NCI-H2196 treated with DMSO at 0.1 percent for 48 hours (cell line): Measurements from ENCODE around the gene KIAA2012.

Experiments
- DNase-seq: peaks from one replicate; lab custom pipeline; 2025; ENCODE audit not compliant: unreplicated experiment; lab: John Stamatoyannopoulos, UW

KIAA2012 gene

DNA sequence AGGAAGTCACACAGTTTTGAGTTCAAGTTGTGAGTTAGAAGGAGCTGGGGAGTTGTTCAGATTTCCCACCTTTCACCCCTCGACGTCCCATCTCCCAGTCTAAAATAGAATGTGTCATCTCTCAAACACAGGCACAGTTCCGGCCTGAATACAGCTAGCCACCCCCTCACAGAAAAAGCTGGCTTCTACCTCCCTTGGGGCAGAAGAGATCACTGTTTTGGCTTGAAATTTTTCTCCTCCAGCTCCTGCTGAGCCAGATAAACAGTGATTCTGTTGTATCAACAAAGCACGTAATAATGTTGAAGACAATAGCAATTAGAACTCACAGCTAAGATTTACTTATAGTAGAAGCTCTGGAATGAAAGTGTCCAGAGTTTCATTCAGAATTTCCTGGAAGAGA, 74.7 kb downstream of the KIAA2012 start:
- no peak for DNase-seq

DNA sequence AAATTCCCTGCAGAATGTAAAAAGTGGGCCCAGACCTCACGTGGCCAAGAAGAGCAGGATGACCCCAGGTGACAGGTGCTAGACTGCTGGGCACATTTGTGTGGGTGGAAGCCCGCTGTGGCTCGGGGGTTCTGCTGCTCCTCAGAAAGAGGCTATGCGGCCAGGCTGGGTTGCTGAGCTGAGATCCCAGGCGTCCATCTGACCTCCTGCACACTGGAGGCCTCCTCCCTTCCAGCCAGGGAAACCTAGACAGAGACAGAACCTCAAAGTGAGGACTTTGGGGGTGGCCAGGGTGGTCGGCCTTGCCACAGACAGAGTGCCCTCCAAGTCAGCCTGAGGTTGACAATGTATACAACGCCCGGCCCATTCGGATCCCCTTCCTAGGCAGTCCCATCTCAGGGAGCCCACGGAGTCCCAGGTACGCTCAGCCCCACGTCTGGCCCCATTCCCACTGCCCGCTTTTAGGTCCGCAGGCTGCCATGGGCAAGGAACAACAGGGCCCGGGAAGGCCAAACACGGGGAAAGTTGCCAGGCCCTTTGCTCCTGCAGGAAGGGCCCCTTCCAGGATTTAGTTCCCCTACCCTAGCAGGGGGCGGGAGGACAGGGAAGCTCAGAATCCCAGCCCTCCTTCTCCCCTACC, 75.6 kb downstream of the KIAA2012 start:
- no peak for DNase-seq

DNA sequence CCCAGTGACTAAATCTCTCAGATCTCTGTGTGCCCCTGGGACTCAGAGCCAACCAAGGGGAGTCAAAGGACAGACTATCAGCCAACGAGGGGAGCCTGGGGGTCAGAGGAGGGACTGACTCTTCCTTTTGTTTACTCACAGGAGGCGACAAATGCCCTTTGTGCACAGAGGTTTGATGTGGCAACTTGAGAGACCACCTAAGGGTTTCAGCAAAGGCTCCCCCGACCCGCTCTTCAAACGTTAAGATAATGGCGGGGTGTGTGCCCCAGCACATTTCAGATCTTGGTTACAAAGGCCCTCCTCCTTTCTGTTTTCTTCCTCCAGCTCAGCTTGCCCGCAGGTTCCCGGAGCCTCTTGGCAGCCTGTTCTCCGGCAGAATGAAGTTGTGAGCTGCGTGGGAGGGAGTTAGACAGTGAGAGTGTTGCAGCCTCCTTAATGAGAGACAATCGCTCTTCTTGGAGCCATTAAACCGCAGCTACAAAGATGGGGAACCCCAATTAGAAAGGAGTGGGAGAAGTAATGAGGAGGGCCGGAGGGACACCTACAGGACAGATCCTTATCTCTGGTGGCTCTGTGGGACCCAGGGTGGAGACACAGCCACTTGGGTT, 76.2 kb downstream of the KIAA2012 start:
- no peak for DNase-seq

DNA sequence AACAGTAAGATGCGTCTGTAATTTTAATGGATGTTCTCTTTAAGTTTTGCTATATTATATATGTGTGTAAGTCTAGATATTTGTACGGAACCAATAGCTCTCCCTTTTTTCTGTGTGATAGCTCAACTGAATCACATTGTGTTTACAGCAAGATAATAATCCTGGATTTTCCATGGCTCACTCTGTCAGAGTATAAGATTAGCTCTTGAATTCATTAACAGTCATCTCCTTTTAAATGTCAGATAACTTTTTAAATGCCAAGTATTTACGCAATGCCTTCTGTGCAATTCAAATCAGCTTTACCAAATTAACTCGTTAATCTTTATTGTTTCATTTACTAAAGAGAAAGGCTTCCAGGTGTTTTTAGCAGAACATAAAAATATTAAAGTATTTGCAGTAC, 76.9 kb downstream of the KIAA2012 start:
- DNase-seq, result no peak

DNA sequence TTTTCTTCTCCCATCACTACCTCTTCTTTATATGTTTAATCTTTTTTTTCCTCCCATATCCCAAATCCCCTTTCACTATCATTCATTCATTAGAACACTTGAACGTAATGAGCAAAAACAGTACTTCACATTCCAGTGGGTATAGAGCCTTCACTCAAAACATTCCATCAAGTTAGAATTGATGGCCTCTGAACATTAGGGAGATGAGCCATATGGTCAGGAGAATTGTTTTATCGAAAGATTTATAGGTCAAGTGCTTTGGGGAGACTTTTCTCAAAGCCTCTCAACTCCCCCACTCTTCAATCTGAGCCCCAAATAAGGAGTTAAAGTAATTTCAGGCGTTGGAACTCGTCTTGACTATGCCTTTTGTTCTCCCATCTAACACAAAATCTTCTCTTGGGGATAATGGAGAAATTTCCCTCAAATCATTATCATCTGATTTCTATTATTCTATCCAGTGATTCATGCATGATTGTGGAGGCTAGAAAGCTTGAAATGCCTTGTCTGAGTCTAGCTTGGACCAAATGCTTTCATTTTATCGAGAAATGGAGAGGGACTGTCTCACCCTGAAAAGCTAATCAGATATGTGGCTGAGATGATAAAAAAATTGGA, 79.2 kb downstream of the KIAA2012 start:
- DNase-seq, result no peak

DNA sequence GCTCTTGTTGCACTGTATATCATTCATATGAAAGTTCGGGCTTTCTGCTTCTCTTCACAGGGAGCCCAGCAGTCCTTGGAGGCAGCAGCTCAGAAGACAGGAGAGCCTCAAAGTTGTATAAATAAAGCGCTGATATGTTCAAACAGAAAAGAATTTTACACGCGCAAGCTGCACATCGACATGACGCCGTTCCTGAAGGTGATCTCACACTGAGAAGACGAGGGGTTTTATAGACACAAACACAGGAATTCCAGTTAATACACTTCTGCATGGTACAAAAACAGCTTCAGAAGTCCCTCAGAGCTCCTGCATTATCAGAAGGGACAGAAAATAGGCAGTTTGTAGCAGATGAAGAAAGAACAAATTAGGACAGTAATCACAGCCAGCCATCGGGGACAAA, 81.6 kb downstream of the KIAA2012 start:
- DNase-seq, result no peak

DNA sequence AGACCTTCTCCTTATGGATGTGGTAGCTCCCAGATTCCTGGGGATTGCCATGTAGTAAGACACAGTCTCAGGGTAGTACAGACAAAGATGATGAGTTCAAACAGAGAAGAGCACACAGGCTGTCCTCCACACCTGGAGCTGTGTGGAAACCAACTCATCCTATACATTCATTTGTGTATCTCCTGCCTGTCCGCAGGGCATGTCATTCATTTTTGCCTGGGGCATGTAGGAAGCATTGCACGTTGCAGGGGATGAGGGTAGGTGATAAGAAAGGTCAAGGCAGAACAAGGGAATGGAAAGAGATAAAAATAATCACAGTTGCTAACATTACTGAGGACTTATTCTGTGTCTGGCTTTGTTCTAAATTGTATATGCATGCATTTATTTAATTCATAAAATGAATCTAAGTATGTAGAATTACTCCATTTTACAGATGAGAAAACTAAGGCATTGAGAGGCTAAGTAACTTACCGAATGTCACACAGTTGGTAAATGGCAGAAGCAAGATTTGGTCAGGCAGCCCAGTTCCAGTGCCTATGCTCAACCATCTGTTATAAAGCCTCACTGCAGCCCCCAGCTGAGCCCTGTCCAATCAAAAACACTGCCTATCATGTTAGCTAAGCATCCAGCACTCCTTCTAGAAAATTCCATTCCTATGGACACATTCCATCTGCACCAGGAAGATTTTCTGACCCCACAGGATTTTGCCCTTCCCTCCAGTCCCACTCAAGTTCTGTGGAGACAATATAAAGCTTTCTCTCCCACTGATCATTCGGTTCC, 84.3 kb downstream of the KIAA2012 start:
- DNase-seq, result no peak

DNA sequence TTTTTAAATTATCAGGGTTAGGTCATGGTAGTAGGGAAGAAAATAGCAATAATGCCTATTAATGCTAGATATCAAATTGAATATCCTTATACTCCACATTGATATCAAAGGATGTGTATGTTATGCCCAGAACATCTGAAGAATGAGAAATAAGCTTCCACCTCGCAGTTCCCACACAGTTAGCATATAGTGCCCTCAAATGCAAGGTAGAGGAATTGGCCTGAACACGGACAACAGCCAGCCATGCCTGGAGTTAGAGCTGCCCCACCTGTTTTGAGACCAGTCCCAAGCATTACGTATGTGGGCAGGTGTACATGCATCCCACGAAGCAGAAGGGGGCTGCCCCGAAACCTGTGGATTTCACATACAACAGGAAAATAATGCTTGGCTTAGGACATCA, 85.7 kb downstream of the KIAA2012 start:
- no peak for DNase-seq

DNA sequence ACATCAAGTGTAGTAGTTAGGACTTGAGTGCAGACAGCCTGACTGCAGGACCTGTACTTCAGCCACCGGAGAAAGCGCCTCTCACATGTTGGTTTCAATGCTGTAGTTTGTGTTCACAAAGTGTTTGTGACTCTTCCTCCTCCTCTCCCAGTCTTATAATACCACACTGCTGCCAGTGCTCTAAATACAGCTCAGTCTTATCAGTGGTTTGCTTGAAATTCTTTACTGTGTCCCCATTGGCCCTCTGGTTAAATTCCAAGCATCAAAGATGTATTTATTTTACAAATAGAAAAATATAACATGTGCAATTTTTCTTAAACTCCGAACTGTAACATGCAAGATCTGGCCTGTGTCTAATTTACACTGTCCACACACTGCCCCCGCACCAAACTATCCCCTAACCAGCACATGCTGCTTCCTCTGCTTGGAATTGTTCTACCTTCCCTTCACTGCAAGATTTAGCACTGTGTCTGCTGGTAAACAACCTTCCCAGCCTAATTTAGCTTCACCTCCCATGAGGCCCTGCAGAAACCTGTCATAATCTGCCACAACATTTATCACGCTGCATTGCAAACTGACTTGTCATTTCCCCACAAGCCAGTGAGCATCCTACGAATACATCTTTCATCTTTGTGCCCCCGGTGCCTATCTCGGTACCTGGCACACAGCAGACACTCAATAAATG, 88.2 kb downstream of the KIAA2012 start:
- DNase-seq, result no peak

DNA sequence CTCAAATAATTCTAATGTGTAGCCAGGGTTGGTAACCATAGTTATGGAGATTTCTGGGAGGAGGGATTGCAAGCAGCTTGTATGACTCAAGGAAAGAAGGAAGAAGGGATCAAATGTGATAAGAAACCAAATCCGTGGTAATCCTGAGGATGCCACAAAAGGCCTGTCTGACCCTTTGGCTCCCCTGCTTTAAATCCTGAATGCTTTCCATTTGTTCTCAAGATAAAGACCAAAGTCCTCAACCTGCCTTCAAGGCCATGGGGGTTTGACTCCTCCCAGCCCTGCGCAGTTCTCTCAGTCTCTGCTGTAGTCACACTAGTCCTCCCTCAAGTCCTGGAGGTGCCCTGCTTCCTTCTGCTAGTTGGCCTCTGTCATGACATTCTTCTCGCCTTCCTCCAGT, 91.4 kb downstream of the KIAA2012 start:
- no peak for DNase-seq

DNA sequence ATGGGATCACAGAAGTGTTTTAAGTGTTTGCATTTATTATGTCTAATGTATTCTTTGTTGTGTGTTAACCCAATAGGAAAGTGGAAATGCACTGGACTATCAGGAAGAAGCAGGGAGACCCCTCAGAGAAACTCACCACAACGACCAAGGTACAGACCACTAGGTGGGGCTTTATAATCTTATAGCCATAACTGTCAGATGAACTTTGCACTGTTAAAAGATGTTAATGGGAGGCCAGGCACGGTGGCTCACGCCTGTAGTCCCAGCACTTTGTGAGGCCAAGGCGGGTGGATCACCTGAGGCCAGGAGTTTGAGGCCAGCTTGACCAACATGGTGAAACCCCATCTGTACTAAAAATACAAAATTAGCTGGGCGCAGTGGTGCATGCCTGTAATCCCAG, 92.2 kb downstream of the KIAA2012 start:
- no peak for DNase-seq

DNA sequence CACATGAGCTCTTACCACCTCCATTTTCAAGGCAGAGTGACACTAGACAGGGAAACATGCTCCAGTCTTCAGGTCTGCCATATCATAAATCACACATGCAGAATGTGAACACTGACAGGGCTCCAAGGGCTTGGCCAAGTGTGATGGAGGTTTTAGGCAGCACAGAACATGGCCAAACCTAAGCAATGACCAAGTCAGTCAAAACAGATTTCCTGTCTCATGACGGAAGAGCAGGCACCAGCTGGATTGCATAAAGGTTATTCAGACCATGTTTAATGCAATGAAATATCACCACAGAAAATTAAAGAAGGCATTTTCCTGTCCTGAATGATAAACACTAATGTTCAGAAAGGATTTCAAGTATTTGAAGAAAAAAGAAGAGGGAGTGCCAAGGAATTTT, 92.9 kb downstream of the KIAA2012 start:
- no peak for DNase-seq

DNA sequence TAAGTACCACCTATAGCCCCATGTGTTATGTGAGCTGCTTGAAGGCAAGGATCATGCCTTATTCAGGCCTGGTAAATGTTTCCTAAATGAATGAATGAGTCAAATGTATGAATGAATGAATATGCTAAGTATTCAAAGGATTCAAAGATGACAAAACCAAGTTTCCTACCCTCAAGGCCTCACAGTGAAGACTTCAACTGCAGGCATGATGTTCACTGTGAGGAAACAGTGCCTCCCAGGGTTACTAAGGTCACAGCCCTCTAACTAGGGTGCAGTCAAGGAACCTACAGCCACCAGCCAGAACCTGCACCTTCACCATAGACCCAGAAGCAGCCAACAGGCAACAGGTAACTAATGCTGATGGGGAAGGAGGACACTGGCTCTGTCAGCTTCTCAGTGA, 96.1 kb downstream of the KIAA2012 start:
- no peak for DNase-seq

DNA sequence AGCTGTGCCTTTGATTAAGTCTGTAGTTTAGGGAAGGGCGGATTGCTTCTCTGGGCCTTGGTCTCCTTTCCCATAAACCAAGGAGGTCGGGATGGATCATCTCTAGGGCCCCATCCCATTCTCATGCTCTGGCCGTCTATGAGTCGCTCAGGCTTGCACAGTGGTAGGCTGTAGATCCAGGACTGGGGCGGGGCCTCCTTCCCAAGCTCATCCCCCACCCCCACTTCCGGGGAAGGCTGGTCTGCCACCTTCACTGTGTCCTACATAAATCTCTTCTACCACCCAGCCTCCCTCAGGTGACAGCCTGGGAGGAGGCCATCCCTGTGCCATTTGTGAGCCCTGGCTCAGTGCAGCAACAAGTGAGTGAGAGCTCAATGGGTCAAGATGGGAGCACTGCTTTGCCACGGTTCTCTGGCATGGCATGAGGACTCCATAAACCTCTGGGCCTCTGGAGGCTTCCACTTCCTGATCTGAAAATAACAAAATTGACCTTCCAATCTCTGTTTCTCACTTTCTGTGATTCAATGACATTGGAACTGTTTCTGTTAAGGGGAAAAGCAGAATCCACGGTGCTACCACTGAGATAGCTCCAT, 96.9 kb downstream of the KIAA2012 start:
- no peak for DNase-seq

DNA sequence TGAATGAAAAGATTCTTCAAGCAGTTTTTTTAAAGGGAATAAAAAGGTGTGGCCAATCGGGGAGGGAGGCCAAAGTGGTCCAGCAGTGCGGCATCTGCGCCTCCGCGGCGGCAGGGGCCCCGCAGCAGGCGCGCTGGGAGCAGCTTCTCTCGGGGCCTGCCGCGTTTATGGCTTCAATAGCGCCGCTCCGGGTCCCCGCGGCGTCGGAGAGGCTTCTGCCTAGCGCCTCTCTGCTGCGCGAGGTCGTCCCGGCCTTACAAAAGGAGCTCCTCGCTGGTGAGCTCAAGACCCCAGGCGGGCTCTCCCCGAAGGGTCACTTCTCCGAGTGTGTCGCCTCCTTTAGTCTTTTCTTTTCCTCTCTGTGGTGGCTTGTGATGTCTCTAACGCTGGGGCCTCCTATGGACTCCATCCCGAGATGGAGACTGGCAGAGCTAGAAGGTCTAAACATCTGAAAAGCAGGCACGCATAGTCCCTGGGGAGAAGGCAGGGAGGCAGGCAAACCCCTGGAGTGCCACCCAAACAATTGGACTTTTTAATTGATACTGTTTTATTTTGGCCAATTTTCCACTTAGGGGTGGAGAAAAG, 98.3 kb downstream of the KIAA2012 start:
- no peak for DNase-seq

DNA sequence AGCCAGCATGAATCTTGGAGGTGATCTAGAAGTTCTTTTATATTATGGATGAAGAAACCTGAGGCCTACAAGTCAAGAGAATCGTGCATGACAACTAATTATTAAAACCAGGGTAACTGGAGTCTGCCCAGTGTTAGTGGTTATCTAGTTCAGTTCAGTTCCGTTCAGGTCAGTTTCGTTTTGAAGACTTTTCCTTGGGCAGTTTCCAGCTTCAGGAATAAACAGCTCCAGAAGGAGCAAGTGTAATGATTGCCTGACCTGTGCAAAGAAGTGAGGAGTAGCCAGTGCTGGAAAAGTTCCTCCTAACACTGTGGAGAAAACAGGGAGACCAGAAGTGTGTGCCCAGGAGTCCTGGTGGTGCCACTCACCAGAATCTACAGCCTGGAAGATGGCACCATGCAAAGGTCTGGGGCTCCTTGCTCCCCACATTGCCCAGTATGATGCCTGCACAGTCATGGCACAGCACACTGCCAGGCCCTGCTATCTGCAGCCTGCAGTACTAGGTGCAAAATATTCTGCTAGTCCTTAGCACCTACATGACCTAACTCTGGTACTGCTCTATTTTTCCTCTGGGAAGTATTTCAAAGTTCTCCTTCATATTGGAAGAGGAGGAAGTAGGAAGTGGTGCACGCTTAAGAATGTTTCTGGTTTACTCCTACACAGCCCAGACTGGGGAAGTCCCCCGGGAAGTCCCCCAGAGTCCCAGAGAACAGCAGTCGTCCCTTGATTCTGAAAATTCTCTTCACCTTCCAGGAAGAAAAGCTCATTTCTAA, 99.6 kb downstream of the KIAA2012 start:
- DNase-seq, result no peak

DNA sequence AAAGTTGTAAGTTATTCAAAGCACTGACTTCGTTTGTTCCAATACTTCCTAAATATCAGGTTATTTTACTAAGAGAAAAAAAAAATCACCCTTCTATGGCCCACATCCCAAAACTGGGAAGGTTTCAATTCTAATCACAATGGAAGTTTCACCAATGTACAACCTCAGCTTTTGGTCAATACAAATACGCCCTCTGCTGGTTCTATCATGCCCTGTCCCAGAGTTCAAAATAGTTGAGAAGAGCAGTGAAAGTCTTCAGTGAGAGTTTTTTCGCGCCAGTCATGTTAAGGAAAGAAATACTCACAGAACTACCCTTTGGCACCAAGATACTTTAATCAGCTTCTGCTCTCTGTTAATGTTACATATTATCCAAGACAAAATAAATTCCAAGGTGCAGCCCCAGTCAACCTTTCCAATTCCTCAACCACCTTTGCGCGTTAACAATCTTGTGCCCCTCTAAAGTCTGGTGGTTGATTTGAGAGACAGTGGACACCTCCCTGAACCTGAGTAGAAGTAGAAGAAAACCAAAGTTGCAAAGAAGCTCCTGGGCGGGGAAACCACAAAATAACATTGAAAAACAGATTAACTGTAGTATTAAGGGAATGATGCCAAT, 105.4 kb downstream of the KIAA2012 start:
- DNase-seq, result peak; percentile 8

DNA sequence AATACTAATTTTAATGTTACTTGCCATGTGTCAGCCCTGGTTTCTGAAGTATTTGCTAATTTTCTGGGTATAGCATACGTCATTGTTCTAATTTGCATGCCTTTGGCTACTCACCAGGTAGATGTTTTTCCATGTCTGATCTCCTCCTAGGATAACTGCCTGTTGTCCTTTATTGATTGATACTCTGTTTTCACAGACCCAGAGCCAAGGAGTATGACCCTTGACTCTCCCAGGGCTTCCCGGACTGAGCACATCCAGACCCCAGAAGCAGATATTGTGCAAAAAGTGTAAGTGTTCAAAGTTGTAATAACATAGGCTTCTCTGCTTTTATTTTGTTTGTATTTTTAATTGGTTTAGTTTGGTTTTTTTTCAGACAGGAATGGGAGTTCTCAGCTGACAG, 111.5 kb downstream of the KIAA2012 start:
- no peak for DNase-seq

DNA sequence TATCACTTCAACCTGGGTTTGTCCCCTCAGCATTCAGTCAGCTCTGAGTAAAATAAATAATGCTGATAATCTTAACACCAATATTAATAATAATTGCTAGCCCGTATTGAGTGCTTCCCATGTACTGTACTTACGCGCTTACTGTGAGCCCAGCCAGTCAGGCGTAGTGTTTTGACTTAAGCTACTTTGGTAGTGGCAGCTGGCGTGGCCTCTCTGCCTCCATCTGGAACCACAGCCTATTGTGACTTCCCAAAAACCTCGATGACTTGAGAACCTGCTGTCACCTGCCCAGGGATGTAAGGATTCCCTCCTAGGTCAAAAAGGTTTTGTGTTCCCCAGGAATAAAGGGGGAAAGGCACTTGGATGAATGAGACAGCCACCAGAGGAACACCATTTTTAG, 112.1 kb downstream of the KIAA2012 start:
- DNase-seq, result no peak
